Activated T-helper 1 cell treated with anti-CD3 and anti-CD28 coated beads, Interleukin-2, amount 50 U/mL, for 16 hours (primary cell): ENCODE data around the gene LRIT1.
A peak's percentile ranks its signal among the peaks of the same experiment; 100 is the strongest.

Source experiments
- DNase-seq, 2 donors: peaks; one replicate each; pipeline ENCODE4 v3.0.0-alpha.2; 2020; ENCODE audit warnings: low read depth in 1 of 2, low spot score in 1 of 2

The LRIT1 gene

DNA sequence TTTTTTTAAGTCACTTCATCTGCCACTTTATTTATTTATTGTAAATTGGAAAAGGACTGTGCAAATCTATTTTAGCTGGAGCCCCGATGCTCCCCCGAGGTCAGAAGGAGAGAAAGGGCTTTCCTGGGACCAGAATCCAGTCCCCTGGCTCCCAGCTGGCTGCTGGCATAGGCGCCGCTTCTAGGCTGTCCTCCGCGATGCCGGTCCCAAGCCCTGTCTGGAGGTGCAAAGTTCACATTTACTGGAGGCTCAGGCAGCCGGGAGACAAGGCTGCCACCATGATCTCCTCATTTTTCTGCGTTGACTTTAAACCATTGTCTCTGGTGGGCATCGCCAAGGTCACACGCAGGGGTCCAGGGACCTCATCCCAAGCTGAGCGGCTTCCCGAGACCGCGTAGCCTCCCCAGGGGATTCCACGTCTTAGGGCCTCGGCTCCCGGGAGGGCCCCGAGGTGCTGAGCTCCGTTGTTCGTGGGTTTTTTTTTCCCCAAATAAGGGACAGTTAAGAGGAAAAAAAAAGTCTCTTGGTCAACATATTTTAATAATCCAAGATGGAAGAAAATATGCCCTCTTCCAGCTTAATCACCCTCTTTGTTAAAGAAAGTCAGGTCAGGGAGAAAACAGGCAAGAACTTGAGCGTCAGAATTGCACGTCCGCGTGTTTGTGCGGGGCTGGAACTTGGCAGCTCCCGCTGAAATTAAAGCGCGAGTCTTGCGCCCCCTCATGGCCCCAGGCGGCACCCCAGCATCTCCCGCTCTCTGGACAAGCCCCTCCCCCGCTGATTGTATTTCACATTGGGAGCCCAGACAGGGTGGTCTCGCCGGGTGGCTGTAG is 15.4 kb upstream of the LRIT1 start:
- DNase-seq, result peak in 1 of 2 donors; percentile 11

DNA sequence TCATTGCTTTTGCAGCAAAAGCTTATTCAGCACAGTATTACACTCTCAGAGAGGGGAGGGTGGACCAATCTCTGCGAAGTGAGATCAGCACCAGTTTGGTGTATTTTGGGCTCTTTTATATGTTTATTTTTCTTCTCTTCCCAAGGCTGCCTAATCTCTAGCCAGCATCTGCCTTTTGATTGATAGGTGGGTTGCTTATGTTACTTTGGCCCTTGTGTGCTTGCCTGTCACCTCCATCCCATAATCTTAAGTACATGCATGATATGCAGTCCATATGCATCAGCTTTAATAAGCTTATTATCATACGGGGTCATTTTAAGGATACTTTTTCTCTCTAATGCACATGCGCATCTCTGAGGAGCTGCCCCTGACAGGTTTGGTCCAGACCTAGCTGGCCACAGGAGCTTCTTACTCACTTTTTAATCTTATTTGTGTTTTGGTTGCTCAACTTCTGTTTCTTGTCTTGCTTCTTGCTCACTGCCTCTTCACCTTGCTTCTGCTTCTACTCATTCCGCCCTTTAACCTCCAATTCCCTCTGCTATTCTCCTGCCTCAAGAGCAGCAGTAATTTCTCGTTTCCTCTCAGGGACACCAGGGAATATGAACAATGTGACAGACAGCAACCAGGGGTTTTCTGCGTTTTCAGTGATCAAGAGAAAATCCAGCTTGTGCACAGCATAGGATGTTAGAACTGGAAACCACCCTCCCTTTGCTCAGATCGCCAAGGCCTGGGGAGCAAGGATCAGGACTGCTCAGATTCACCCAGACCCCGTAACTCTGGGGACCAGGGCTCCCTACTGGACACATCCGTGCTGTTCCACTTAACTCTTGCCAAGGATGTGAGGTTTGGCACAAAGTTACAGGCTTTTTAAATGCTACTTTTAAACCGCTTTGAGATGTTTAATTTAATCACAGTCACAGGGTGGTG is 13.5 kb upstream of the LRIT1 start:
- DNase-seq, result no peak

DNA sequence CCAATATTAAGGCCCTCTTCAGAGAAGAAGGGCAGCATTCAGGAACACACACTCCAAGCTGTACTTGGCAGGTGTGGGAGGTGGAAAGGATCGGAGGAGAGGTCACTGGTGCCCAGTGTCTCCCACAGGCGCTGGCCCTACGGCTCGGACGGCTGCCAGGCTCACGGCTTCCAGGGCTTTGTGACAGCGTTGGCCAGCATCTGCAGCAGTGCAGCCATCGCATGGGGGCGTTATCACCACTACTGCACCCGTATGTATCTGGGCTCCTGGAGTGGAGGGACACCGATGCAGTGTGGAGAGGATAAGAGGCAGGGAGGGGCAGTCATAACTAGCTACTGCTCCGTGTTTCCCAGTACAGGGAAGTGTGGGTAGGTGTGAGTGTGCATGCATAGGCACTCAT is 7.4 kb upstream of the LRIT1 start:
- no peak for DNase-seq

DNA sequence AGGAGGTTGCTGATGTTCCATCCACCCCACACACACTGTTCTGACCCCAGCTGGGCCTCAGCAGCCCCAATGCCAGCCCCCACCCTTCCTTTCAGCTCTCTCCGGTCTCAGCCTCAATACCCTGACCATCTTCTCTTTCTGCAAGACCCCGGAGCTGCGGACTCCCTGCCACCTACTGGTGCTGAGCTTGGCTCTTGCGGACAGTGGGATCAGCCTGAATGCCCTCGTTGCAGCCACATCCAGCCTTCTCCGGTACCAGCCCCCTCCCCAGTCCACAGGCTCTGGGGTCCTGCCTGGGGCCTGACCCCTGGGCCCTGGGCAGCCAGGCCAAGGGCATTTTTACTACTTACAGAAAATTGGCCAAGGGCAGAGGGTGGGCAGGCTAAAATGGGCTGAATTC is 6.2 kb upstream of the LRIT1 start:
- DNase-seq, result no peak

DNA sequence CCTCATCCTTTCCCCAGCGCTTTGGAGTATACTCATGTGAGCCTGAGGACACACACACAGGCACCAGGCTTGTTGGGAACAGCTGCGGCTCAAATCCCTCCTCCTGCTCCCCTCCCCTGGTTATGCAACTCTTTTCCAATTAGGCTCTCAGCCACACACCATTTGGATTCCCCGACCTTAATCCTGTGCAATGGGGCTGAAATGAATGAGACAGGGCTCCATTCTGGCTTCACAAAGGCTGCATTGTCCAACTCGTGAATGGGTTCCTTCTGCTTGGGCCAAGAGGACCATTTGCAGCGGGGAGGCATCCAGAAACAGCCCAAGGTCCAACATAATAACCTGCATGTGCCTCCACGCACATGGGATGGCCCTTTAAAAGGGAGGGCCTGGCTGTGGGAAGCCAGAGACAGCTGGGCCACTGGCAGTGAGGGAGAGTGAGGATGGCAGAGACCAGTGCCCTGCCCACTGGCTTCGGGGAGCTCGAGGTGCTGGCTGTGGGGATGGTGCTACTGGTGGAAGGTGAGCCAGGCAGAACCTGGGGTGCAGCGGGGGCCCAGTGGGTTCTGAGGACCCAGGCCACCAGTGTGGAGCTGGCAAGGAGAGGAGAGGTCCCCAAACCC is 3.4 kb upstream of the LRIT1 start, which contains the start of gene RGR:
Gene RGR (plus strand): TSS at position 403 of the 620 bp plus-strand sequence. CDS start 38 bp downstream, at position 441.
- DNase-seq, result no peak

GRCh38 chr10:84243759-84244158 is 2.4 kb upstream of the LRIT1 start:
- DNase-seq, result no peak

DNA sequence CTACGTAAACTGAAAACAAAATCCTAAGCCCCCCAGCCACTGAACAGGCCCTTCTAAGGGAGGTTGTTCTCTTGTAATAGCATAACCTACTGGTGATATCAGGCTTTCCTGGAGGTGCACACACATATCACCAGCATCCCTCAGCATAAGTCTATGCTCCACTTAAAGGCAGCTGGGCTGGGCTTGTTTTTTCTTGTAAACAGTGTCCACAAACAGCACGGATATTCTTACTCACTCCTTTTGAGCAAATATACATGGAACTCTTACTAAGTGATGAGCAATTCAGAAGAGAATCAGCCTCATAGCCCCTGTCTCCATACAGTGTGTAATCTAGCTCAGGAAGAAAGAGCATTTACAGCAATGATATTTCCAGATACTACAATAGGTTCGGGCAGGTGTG is 2.4 kb downstream of the LRIT1 start:
- DNase-seq, result no peak

GRCh38 chr10:84237199-84238051 is 3.9 kb downstream of the LRIT1 start:
- no peak for DNase-seq

DNA sequence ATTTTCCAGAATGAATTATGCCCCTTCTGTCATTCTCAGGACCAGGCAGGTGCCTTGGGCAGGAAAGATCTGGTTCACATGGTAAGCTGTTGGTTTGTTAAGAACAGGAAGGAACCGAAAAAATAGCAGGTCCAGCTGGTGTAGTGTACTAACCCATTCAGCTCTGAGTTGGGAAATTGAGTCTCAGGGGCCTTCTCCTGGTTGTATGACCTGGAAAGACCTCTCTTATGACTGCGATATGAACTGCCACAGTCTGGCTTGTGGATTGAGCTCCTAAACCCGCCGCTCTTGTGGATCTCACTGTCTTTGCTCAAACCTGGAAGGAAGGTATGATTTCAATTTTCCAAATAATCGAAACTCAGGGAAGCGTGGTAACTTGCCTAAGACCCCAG is 4.5 kb downstream of the LRIT1 start:
- DNase-seq, result no peak

GRCh38 chr10:84235096-84235495 is 6.2 kb downstream of the LRIT1 start:
- no peak for DNase-seq

- DNase-seq, result no peak
These were observed 6.9 kb downstream of the LRIT1 start for GRCh38 chr10:84234479-84234878.

DNA sequence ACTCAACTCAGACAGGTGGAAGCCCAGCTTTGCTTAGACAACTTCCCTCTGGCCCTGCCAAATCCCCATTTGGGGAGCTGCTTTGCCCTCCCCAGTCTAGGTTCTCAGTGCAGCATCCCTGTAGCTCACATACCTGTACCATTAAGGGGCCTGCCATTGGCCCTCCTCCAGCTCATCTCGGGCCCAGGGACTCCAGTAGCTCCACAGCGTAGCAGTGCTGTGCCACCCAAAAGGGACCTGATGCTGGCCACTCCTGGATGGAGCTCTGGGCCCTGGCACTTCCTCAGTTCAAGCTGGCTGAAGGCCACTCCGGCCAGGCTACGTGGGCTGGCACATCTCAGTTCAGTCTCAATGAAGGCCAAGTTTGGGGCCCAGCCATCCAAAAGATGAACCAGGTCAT is 7.4 kb downstream of the LRIT1 start:
- DNase-seq, result no peak

DNA sequence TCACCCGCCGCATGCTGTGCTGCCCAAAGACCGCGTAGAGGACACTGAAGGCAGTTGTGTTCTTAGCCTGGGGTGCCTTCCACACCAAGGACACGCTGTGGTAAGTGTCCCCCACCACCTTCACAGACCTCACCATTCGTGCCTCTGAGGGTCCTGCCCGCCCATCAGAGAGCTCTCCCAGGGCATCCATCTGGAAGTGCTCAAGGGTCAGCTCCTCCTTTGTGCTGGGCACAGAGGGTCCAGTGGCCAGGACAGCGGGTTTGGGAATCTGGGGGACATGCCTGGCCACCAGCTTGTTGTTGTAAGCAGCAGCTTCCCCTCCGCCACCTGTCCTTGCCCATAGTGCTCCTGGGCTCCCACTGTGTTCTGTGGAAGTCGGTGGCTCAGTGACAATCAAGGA is 9.0 kb downstream of the LRIT1 start:
- DNase-seq, result no peak

GRCh38 chr10:84230359-84230758 is 11.0 kb downstream of the LRIT1 start:
- no peak for DNase-seq

DNA sequence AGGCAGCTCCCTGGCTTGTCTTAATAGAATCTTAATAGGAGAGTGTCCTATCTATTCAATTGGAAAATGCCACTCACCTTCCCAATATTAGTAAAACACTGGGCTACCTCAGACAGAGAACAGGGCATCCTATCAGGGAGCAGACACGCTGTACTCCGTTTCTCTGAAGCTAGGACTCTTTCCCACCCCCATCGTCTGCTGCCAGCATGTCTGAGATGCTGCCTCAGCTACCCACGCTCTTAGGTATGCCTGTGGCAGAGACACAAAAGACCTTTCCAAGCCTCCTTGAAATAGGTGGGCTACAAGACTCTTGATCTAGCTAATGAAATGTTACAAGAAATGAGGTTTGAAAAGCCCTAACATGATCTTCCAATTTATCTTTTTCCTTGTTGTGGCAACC is 13.5 kb downstream of the LRIT1 start:
- no peak for DNase-seq

DNA sequence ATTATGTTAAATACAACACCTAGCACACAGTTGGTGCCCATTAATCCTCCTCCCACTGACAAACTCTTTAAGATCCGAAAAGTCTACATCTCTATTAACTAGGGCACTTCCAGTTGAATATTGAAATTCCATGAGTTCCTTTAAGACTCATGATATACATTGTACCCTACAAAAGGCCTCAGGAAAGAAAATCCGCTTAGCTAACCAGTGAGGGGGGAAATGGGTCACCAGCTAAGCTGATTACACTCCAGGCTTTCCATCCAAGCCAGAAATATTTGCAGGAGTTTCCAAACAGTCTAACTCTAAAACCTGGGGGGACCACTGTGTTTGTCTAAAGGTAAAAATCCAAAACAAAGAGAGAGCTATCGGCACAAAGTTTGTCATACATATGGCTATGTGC is 14.7 kb downstream of the LRIT1 start:
- no peak for DNase-seq

- no peak for DNase-seq
These were observed 15.7 kb downstream of the LRIT1 start, which contains the start of gene LRIT2 for GRCh38 chr10:84225427-84226173. TSS of gene LRIT2 (minus strand) at chr10:84225544. CDS start at chr10:84225520, 24 bp downstream.

GRCh38 chr10:84224411-84225028 is 16.8 kb downstream of the LRIT1 start:
- no peak for DNase-seq

DNA sequence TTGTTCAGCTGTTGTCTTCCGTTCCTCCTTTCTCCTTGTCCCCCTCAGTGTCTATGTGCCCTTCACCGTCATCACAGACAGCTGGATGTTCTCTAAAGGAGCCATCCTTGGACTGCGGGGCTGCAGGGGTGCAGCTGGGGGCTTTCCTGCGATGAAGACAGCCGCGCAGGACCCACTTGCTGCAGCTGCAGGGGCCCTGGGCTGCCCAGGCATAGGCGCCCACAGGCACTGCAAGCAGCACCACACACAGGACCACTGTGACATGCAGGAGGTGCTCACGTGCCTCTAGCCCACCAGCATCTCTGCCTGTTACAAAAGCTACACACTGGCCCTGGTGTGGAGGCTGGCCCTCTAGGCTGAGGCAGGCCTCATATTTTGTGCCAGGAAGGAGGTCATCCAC is 19.4 kb downstream of the LRIT1 start:
- DNase-seq, result no peak
